K562 (cell line): ENCODE data around the gene HAUS5. TPM values are rescaled to one million over a fixed set of nuclear protein-coding genes. Genes with fewer than 3 reads are reported as not detected.

Experiments used
- ATAC-seq: fragments of 200-7000 bp; cut with Tn5 transposase; 3 replicates; pipeline ENCODE4 v1.9.1; 2020; ENCODE audit warnings: moderate library complexity
- BruUV-seq: library from RNA; stranded (reverse); fragments of 400-500 nt; replicated peaks from 2 replicates; lab custom pipeline; 2021; lab: Mats Ljungman, UMichigan
- CTCF ChIA-PET: fragments of 300-600 bp; formaldehyde crosslinking; extraction: SDS; loops from one replicate; lab custom pipeline; 2021; ENCODE audit warnings: low intra/inter-chr PET ratio; lab: Yijun Ruan, JAX
- POLR2A ChIA-PET: fragments of 300-600, 350-650 bp; sonication (Branson Sonifier 250); formaldehyde crosslinking; extraction: SDS; loops from one replicate; lab custom pipeline; 2021; ENCODE audit warnings: antibody characterized with exemption, inconsistent platforms; lab: Yijun Ruan, JAX
- DNase-seq, 4 experiments: peaks; one replicate each; pipeline versions ENCODE4 v3.0.0 to v3.0.0-alpha.2; 2011 to 2018; ENCODE audit warnings: low spot score in 3 of 4, mixed read lengths in 3 of 4; ENCODE audit errors: extremely low read depth in 1 of 4
- FAIRE-seq: peaks from 2 replicates; lab custom pipeline; 2011; peaks lifted over from hg19 to GRCh38; lab: Jason Lieb, UNC
- H2AFZ ChIP-seq: 2 replicates; pipeline ENCODE4 v1.6.0; 2011; ENCODE audit warnings: low read depth, low read length, control low read depth, inconsistent platforms
- H3K27ac ChIP-seq: fragments of 200-600 bp; 3 replicates; pipeline ENCODE4 v1.8.0; 2011; ENCODE audit warnings: low read depth, mild to moderate bottlenecking, control low read depth, inconsistent platforms, low read length, moderate library complexity, mixed read lengths; ENCODE audit errors: extremely low read depth
- H3K27me3 ChIP-seq, 2 experiments: fragments of 300-600 bp in 1 of 2; 2 replicates in 1 of 2; 3 replicates in 1 of 2; pipeline versions ENCODE4 v1.6.0 to v1.8.0; 2011; ENCODE audit warnings: inconsistent platforms in 2 of 2, low read length in 2 of 2, mild to moderate bottlenecking in 1 of 2, mixed read lengths in 1 of 2, moderate library complexity in 1 of 2; ENCODE audit not compliant: control insufficient read depth in 2 of 2, insufficient read depth in 2 of 2
- H3K36me3 ChIP-seq: fragments of 300-600 bp; 3 replicates; pipeline ENCODE4 v1.8.0; 2011; ENCODE audit warnings: mild to moderate bottlenecking, low read length, inconsistent platforms; ENCODE audit not compliant: control insufficient read depth, insufficient read depth
- H3K4me1 ChIP-seq, 2 experiments: fragments of 200-600 bp in 1 of 2; replicated peaks in 1 of 2; 2 replicates in 1 of 2; 3 replicates in 1 of 2; pipeline versions ENCODE4 v1.5.1 to v1.8.0; 2011; ENCODE audit warnings: inconsistent platforms in 2 of 2, low read length in 2 of 2, mild to moderate bottlenecking in 1 of 2, mixed read lengths in 1 of 2, moderate library complexity in 1 of 2; ENCODE audit not compliant: control insufficient read depth in 2 of 2, insufficient read depth in 2 of 2
- H3K4me2 ChIP-seq: 2 replicates; pipeline ENCODE4 v1.6.1; 2011; ENCODE audit warnings: low read length, control low read depth, inconsistent platforms, mixed read lengths; ENCODE audit not compliant: insufficient read depth
- H3K4me3 ChIP-seq: fragments of 200-600 bp; sonication (generic), shearing (Covaris generic); 2 replicates; pipeline ENCODE4 v1.5.1; 2016; ENCODE audit warnings: control low read depth, inconsistent platforms
- H3K79me2 ChIP-seq: fragments of 200-600 bp; 3 replicates; pipeline ENCODE4 v1.8.0; 2011; ENCODE audit warnings: low read length, inconsistent platforms; ENCODE audit not compliant: control insufficient read depth, insufficient read depth
- H3K9ac ChIP-seq, 2 experiments: 2 replicates each; pipeline versions ENCODE4 v1.6.0 to v1.6.1; 2011; ENCODE audit warnings: low read depth in 2 of 2, low read length in 2 of 2, control low read depth in 1 of 2, inconsistent platforms in 1 of 2, mild to moderate bottlenecking in 1 of 2, mixed read lengths in 1 of 2; ENCODE audit not compliant: insufficient read depth in 1 of 2
- H3K9me1 ChIP-seq: one replicate; pipeline ENCODE4 v1.6.0; 2011; ENCODE audit warnings: inconsistent platforms, mild to moderate bottlenecking, low read length, moderate library complexity; ENCODE audit not compliant: control insufficient read depth, insufficient read depth
- H3K9me3 ChIP-seq: replicated peaks from 2 replicates; pipeline ENCODE4 v1.5.1; 2011; ENCODE audit warnings: low read depth, low read length, inconsistent platforms; ENCODE audit not compliant: control insufficient read depth, insufficient read depth
- H4K20me1 ChIP-seq: replicated peaks from 2 replicates; pipeline ENCODE4 v1.6.1; 2011; ENCODE audit warnings: low read length, inconsistent platforms, mixed read lengths; ENCODE audit not compliant: control insufficient read depth, insufficient read depth
- E2F3 ChIP-seq: fragments of 250-450 bp; sonication (Bioruptor Pico); IDR thresholded peaks from 2 replicates; pipeline ENCODE4 v1.4.0; 2020; ENCODE audit warnings: mild to moderate bottlenecking
- RBM25 ChIP-seq: fragments of 200-400 bp; formaldehyde crosslinking; IDR thresholded peaks from 2 replicates; pipeline ENCODE4 v1.6.1; 2018; ENCODE audit warnings: low read length, low read depth, moderate library complexity; ENCODE audit not compliant: severe bottlenecking
- TSHZ1 ChIP-seq: fragments of 250-450 bp; sonication (Bioruptor Pico); IDR thresholded peaks from 2 replicates; pipeline ENCODE4 v1.4.0; 2020; ENCODE audit warnings: mild to moderate bottlenecking, moderate library complexity
- ZFX ChIP-seq: sonication (generic); formaldehyde crosslinking; IDR thresholded peaks from 2 replicates; pipeline ENCODE4 v1.8.0; 2022; ENCODE audit warnings: mild to moderate bottlenecking, missing genetic modification reagents, moderate library complexity
- ZNF121 ChIP-seq: sonication (generic); formaldehyde crosslinking; conservative IDR thresholded peaks from 2 replicates; pipeline ENCODE4 v1.8.0; 2022; ENCODE audit warnings: missing genetic modification reagents
- ZNF217 ChIP-seq: sonication (generic); formaldehyde crosslinking; IDR thresholded peaks from 2 replicates; pipeline ENCODE4 v1.8.0; 2022; ENCODE audit warnings: mild to moderate bottlenecking, missing genetic modification reagents
- ZNF24 ChIP-seq: fragments of 450-650 bp; IDR thresholded peaks from 2 replicates; pipeline ENCODE4 v1.6.1; 2016
- ZNF449 ChIP-seq: fragments of 250-450 bp; sonication (Bioruptor Pico); IDR thresholded peaks from 2 replicates; pipeline ENCODE4 v1.8.0; 2022; ENCODE audit warnings: moderate library complexity, mild to moderate bottlenecking, inconsistent platforms
- WGBS: fragments of 100-300 bp; shearing (Covaris generic); methylation state at CpG from one replicate; pipeline ENCODE4 v1.1.6; 2016; ENCODE audit warnings: low coverage, mixed read lengths; ENCODE audit not compliant: insufficient coverage; ENCODE audit errors: missing lambda C conversion rate; 5-methylcytosine and 5-hydroxymethylcytosine counted together
- in situ Hi-C: fragments of 300-500 bp; cut with MboI; formaldehyde crosslinking; loops from 4 replicates; pipeline ENCODE4 v1.15.0; 2018; ENCODE audit warnings: inconsistent platforms, mixed read lengths
- intact Hi-C: fragments of 100-400 bp; cut with micrococcal nuclease; formaldehyde crosslinking; loops from 2 replicates; pipeline ENCODE4 v1.14.2; 2022
- polyA plus RNA-seq, 8 experiments: library from polyadenylated mRNA; depleted of rRNA in 4 of 8; stranded (reverse) in 5 of 8; unstranded in 3 of 8; fragments of >200 nt; fragmentation: Nextera tagmentation in 2 of 8; fragmentation: Illumina TruSeq in 1 of 8; extraction: Ambion mirVana in 2 of 8; extraction: Trizol in 1 of 8; gene quantifications; 2 replicates each; pipeline versions ENCODE4 v1.2.1 to v1.2.3, GENCODE V29; 2011 to 2014; ENCODE audit warnings: inconsistent platforms in 1 of 8, missing spikeins in 1 of 8
- total RNA-seq, 7 experiments: library from RNA; depleted of rRNA in 6 of 7; stranded (reverse); fragments of >200 nt in 6 of 7; fragmentation: Illumina TruSeq in 2 of 7; extraction: Trizol in 2 of 7; gene quantifications; 2 replicates each; pipeline versions ENCODE4 v1.2.1 to v1.2.3, GENCODE V29; 2011 to 2021; ENCODE audit warnings: low replicate concordance in 1 of 7

The HAUS5 gene
- total and polyA plus RNA-seq, 9 of the 15 experiments (the other 6 are each of a cell fraction or from before 2014, with no cell fraction given) = 3.5 to 41.3 (median 14.2) TPM

DNA sequence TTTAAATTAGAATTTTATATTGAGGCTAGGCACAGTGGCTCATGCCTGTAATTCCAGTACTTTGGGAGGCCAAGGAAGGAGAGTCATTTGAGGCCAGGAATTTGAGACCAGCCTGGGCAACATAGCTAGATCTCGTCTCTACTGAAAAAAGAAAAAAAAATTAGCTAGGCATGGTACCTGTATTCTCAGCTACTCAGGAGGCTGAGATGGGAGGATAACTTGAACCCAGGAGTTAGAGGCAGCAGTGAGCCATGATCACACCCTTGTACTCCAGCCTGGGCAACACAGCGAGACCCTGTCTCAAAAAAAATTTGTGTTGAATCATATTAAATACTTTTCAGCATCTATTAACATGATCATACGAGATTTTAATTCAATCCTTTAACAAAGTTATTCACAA lies 21.7 kb upstream of the HAUS5 start:
- H3K4me1 ChIP-seq = peaks cover 0 to 4% of the 10 kb centered on the region in 2 experiments; a peak in 2 of 5 replicates
- CTCF ChIA-PET = no interaction called here
- no peaks in the 10 kb centered on the region for H3K79me2 ChIP-seq
- H3K36me3 ChIP-seq = no peaks in the 10 kb centered on the region
- no peaks in the 10 kb centered on the region for H3K9me3 ChIP-seq
- no peaks in the 10 kb centered on the region for H4K20me1 ChIP-seq
- BruUV-seq = no TSS peak
- no peak overlapping the region for H2AFZ ChIP-seq
- H3K27ac ChIP-seq = no peak overlapping the region
- in situ Hi-C loops (no loop called here), intact Hi-C loops (loop anchor here (5.0 kb wide), 1 partner anchor 34 kb away; no protein-coding TSS in a partner anchor)
- no peak overlapping the region for H3K9ac ChIP-seq
- peak; percentile 16 for TF ChIP-seq RBM25
- no peak for TF ChIP-seq E2F3 (CRISPR knock-in tag)
- TF ChIP-seq TSHZ1 (CRISPR knock-in tag) = no peak
- TF ChIP-seq ZFX = no peak
- no peak for TF ChIP-seq ZNF24
- peak; percentile 75 for TF ChIP-seq ZNF121 (CRISPR knock-in tag)
- no peak for TF ChIP-seq ZNF217 (CRISPR knock-in tag)
- no peak for TF ChIP-seq ZNF449 (CRISPR knock-in tag)
- no peak overlapping the region for H3K4me2 ChIP-seq
- POLR2A ChIA-PET = interaction anchor here (0.6 kb wide), 2 partner anchors 98 to 300 kb away, joined by 4 to 5 read pairs; no protein-coding TSS in a partner anchor
- FAIRE-seq (no peak), ATAC-seq (no peak), DNase-seq (no peak)
- H3K4me3 ChIP-seq = no peak overlapping the region
- H3K9me1 ChIP-seq = no peaks in the 10 kb centered on the region
- H3K27me3 ChIP-seq = peaks cover 0 to 6% of the 10 kb centered on the region in 2 experiments; a peak in 3 of 5 replicates
- 13% methylated on average over 3 of the region's 3 CpGs for WGBS
